Measurements from ENCODE around the gene CFAP119.

Gene CFAP119

GRCh38 chr16:30780549-30780948, 18.7 kb upstream of the CFAP119 start:
- DNase-seq: no peak

GRCh38 chr16:30780021-30780420, 18.2 kb upstream of the CFAP119 start:
- DNase-seq: no peak

- DNase-seq: no peak
Measured at GRCh38 chr16:30779596-30779995, 17.7 kb upstream of the CFAP119 start.

GRCh38 chr16:30778549-30779244, 16.8 kb upstream of the CFAP119 start:
- no peak for DNase-seq

GRCh38 chr16:30777591-30778297, 15.9 kb upstream of the CFAP119 start:
- no peak for DNase-seq

GRCh38 chr16:30775392-30776188, 13.7 kb upstream of the CFAP119 start:
- no peak for DNase-seq

GRCh38 chr16:30775131-30775391, 13.2 kb upstream of the CFAP119 start:
- no peak for DNase-seq

GRCh38 chr16:30774367-30775130, 12.7 kb upstream of the CFAP119 start:
- DNase-seq: no peak

GRCh38 chr16:30773826-30774225, 12.0 kb upstream of the CFAP119 start:
- DNase-seq: no peak

GRCh38 chr16:30771726-30772125, 9.9 kb upstream of the CFAP119 start:
- no peak for DNase-seq

- no peak for DNase-seq
Measured at GRCh38 chr16:30769379-30770089, 7.7 kb upstream of the CFAP119 start.

- no peak for DNase-seq
Measured at GRCh38 chr16:30768583-30769181, 6.8 kb upstream of the CFAP119 start.

- DNase-seq: no peak
Measured at GRCh38 chr16:30767767-30768465, 6.1 kb upstream of the CFAP119 start.

- no peak for DNase-seq
Measured at GRCh38 chr16:30766933-30767284, 5.0 kb upstream of the CFAP119 start.

GRCh38 chr16:30766206-30766932, 4.5 kb upstream of the CFAP119 start:
- DNase-seq: no peak

GRCh38 chr16:30764816-30765465, 3.1 kb upstream of the CFAP119 start:
- no peak for DNase-seq

- DNase-seq: no peak
Measured at GRCh38 chr16:30764086-30764485, 2.2 kb upstream of the CFAP119 start.

- no peak for DNase-seq
Measured at GRCh38 chr16:30762991-30763725, 1.3 kb upstream of the CFAP119 start.

GRCh38 chr16:30761427-30761927, 385 bp downstream of the CFAP119 start:
- DNase-seq: no peak

Data from NCI-H2081 treated with DMSO at 0.1 percent for 48 hours (cell line).